NCI-H2171 treated with DMSO at 0.1 percent for 48 hours (cell line): ENCODE data around the gene CDKL4.
A peak's percentile ranks its signal among the peaks of the same experiment; 100 is the strongest.
"Not testable (repeated sequence)": the region's sequence is repeated elsewhere in the genome, so short reads cannot be mapped to it uniquely, and the experiment has no call there.

Source experiments
- DNase-seq: peaks from one replicate; lab custom pipeline; 2025; lab: John Stamatoyannopoulos, UW

The CDKL4 gene

DNA sequence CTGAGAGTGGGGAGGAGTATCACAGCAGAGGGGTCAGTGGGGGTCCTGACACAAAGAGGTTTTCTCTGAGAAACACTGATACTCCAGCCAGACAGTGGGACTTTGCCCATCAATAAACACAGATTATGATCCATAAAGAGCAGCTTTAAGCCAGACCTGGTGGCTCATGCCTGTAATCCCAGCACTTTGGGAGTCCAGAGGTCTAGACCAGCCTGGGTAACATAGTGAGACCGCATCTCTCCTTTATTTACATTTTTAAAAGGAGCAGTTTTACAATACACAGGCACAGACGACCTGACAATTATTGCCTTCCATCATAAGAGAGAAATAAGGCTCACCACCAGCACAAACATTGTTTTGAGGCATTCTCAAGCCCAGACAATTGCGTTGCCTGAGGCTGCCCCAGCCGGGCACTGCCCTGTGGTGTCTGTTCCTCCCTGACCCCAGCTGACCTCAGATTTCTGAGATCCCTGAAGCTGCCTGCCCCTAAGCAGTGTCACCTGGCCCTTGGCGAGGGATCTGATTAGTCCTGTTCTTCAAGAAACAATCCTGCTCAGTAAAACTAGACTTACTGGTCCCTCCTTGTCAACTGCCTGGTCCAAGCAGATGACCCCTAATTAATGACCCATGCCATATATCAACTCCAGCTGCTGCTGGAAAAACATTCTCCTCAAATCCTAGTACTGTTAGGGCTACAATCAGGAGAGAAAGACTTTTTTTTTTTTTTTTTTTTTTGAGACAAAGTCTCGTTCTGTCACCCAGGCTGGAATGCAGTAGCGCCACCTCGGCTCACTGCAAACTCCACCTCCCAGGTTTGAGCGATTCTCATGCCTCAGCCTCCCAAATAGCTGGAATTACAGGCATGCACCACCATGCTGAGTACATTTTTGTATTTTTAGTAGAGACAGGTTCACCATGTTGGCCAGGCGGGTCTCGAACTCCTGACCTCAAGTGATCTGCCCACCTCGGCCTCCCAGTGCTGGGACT is 63.5 kb downstream of the CDKL4 start:
- no peak for DNase-seq

DNA sequence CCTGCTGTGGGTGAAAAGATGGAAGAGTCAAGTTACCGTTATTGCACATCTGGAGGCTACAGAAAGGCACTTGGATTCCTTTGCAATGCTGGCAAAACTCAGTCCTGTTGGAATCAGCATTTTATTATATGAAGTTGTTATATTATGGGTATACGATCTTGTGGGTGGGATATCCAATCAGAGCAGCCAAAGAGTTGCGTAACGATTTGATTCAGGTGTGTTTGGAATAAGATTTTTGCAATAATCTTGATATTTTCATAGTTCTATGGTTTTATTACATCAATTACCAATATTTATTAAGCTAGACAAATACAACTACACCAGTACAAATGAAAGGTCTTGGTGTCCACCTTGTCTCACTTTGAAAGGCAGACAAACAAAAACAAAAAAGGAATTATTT is 65.0 kb downstream of the CDKL4 start:
- no peak for DNase-seq

DNA sequence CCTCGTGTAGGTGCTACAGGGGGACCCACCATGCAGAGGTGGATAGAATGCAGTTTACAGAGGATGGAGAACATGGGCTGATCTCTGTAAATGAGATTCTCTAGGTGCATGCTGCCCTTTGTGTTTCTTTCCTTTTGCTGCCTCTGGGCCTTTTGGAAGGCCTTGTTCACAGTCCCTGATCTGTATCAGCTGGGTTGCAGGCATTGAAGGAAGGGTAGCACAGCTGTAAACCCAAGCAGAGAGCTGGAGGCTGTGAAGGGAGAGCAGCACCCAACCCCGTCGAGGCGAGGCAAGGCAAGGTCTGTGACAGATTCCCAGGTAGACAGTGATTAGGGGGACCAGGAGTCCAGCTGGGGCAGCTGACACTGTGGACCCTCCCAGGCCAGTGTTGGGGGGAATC is 66.8 kb downstream of the CDKL4 start:
- DNase-seq, result no peak

DNA sequence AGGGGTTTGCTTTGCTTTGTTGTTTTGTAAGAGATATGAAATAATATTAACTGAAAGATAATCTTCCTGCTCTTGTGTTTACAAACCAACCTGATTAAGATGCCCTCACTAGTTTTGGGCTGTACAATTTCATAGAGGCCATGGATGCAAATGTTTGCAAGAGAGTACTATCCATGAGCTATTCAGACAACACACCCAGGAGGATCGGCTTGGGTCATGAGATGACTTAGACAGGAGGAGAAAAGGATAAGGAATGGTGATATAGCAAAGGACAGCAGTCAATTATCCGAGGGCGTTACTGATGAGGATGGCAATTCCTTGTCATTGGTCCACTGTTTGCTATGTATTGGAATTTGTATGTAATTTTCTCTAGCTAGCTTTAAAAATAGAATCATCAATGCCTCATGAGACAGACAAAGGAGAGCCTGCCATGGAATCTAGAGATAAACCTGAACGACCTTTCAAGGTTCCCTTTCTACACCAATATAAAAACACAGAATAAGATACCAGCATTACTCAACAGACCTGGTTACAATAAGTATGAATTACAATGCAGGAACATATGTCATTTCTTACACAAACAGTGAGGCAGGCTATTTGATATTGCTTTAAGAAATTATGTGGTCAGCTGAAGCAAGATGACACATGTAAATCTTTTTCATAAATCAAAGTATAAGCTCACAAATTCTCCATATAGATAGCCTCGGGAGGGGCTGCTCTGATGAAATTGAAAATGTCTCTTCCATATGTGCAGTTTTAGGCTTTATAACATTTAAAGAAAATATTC is 68.6 kb downstream of the CDKL4 start:
- DNase-seq, result peak; percentile 30

DNA sequence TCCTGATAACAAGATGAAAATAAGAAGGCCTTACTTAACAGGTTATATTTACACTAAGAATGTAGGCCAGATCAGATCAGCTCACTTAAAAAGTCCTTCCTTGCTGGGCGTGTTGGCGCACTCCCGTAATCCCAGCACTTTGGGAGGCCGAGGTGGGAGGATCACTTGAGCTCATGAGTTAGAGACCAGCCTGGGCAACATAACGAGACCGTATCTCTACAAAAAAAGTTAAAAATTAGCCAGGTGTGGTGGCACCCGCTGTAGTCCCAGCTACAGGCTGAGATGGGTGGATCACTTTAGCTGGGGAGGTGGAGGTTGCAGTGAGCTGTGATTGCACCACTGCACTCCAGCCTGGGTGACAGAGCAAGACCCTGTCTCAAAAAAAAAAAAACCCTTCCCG is 69.7 kb downstream of the CDKL4 start:
- DNase-seq, result no peak

DNA sequence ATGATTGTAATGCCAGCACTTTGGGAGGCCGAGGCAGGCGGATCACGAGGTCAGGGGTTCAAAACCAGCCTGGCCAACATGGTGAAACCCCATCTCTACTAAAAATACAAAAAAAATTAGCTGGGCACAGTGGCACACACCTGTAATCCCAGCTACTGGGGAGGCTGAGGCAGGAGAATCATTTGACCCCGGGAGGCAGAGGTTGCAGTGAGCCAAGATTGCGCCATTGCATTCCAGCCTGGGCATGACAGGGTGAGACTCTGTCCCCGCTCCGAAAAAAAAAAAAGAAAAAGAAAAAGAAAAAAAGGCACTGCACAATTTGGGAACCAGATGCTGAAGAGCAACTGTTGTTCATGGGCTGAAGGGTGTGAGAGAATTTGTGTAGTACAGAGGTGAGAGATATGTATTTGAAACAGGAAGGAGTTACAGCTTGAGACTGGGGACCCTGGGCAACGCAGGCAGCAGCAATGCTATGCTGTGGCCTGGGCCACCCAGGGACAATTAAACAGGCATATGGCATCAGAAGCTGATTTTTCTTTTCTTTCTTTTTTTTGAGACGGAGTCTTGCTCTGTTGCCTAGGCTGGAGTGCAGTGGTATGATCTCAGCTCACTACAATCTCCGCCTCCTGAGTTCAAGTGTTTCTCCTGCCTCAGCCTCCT is 71.6 kb downstream of the CDKL4 start:
- not testable (repeated sequence) for DNase-seq

DNA sequence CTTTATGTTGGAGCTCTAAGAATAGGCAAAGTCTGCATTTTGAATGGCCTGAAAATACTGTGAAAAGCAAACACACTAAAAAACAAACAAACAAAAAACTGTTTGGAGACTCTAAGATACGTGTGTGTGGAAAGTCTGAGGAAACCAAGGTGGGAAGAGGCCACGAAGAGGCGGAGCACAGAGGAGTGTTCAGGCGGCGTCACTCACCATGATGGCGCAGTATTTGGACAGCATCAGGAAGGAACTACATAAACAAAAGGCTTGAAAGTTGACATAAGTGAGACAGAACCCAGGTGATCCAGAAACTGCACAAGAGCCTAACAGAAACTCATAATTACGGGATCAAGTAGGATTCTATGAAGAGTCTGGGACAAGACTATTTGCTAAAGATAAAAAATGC is 72.1 kb downstream of the CDKL4 start:
- DNase-seq, result no peak

DNA sequence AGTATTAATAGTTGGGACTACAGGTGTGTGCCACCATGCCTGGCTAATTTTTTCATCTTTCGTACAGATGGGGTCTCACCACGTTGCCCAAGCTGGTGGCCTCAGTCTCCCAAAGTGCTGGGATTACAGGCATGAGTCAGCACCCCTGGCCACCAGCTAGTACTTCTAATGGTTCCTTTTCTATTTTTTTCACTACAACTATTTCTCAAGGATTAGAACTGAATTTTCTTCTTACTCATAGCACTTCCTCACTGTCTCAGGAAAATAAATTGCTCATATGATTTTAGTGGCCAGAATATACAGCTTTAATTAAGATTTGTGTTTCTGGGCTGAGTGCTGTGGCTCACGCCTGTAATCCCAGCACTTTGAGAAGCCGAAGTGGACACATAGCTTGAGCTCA is 79.7 kb downstream of the CDKL4 start:
- no peak for DNase-seq

DNA sequence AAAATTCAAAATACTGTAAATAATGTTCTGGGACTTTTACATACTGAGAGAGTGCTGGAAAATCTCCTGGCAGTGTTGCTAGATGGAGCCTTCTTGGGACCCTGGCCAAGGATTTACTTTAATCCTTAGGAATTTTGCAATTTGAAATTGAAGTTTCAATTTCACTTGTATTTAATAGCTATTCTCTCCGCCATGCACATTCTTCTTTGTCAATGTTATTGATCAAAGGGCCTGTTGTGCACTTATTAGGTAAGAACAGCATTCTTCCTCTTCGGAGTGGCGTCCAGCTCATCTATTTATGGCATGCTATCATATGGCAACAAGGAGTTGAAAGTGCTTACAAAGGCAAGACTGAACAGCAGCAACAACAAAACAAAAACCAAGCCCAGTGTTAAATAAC is 82.8 kb downstream of the CDKL4 start:
- DNase-seq, result no peak

DNA sequence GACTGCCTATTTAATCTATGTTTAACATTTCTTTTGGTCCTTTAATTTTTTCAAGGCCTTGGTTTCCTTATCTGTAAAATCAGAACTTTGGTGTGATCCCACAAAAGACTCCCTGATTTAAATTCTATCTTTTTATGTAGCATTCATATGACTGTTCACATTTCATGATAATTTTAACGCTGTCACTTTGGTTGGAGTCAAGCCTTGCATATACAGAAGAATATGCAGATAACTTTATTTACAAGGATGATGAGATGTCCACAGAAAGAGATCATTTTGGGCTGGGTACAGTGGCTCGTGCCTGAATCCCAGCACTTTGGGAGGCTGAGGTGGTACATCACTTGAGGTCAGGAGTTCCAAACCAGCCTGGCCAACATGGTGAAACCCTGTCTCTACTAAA is 84.5 kb downstream of the CDKL4 start:
- no peak for DNase-seq

DNA sequence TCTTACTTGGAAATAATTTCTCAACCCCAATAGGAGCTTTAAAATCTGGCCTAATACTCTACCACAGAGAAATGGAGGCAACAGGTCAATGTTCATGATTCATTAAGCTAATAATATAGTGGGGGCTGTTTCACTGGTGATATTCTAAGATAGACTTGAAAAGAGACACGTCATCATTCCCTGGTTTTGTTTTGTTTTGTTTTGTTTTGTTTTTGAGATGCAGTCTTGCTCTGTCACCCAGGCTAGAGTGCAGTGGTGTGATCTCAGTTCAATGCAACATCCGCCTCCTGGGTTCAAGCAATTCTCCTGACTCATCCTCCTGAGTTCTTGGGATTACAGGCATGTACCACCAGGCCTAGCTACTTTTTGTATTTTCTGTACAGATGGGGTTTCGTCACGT is 85.4 kb downstream of the CDKL4 start:
- no peak for DNase-seq

DNA sequence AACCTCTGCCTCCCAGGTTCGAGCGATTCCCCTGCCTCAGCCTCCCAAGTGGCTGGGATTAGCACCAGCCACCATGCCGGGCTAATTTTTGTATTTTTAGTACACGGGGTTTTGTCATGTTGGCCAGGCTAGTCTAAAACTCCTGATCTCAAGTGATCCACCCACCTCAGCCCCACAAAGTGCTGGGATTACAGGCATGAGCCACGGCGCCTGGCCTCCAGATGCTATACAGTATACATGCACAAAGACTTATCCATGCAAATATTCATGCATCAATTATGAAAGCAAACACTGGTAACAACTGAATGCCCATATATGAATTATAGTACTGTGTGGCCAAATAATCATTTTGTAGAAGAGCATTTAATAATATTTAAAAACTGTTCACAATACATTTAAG is 86.9 kb downstream of the CDKL4 start:
- DNase-seq, result no peak

DNA sequence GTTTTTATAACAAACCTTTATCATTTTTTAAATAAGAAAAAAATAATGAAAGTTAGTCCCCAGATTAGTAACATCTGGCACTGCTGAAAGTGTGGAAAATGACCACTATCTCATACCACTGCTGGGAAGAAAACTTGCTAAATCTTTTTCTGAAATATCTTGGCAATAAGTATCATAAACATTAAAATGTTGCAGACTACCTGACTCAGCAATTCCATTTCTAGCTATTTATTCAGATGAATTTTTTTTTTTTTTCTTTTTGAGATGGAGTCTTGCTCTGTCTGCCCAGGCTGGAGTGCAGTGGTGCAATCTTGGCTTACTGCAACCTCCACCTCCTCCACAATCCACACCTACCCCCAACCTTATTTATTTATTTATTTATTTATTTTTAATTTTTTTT is 87.7 kb downstream of the CDKL4 start:
- DNase-seq, result no peak

DNA sequence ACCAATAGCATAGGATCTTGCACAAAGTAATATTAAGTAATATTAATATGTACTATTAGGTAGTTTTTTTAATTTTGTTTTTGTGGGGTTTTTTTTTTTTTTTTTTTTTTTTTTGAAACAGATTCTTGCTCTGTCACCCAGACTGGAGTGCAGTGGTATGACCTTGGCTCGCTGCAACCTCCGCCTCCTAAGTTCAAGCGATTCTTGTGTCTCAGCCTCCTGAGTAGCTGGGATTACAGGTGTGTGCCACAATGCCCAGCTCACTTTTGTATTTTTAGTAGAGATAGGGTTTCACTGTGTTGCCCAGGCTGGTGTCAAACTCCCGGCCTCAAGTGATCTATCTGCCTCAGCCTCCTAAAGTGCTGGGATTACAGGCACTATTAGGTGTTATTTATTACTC is 88.2 kb downstream of the CDKL4 start:
- not testable (repeated sequence) for DNase-seq

DNA sequence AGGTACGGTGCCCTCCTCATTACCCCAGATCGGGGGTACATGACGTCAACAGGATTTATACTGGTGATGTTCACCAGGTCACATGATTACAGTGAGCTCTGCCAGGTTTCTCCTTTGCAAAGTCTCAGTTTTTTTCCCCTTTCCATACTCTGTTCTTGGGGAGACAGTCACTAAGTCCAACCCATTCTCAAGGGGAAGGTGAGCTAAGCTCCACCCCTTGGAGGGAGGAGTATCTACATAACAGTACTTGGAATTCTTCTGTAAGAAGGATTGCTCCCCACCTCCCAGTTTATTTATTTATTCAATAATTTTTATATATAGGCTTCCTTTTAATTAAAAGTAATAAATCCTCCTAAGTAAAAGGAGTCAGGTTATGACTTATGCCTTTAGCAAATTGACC is 88.8 kb downstream of the CDKL4 start:
- no peak for DNase-seq

DNA sequence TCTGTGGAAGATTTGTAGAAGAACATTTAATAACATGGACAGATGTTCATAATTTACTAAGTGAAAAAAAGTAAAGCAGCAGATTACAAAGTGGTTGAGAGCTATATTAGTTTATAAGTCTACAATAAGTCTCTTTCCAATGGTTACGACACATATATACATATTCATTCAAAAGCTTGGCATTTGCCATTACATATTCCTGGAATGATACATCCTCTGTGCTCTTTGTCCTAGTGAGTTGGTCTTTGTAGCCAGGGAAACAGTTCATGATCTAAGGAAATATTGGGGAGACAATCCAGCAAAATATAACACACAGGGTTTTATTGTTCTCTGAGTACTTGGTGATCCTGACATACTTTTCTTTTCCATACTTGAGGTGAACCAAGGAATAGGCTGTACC is 90.5 kb downstream of the CDKL4 start:
- DNase-seq, result no peak

DNA sequence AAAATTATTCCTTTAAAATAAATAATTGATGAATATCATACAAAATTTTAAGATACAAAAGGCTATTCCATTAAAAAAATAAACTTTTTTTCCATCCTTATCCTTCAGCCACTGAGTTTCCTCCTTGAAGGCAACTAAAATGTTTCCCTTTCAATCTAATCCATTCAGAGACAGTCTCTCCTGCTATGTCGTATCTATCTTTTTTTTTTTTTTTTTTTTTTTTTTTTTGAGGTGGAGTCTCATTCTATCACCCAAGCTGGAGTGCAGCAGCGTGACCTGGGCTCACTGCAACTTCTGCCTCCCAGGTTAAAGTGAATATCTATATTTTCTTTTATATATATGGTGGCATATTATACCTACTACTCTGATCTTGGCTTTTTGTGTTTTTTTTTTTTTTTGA is 91.3 kb downstream of the CDKL4 start:
- DNase-seq, result no peak

DNA sequence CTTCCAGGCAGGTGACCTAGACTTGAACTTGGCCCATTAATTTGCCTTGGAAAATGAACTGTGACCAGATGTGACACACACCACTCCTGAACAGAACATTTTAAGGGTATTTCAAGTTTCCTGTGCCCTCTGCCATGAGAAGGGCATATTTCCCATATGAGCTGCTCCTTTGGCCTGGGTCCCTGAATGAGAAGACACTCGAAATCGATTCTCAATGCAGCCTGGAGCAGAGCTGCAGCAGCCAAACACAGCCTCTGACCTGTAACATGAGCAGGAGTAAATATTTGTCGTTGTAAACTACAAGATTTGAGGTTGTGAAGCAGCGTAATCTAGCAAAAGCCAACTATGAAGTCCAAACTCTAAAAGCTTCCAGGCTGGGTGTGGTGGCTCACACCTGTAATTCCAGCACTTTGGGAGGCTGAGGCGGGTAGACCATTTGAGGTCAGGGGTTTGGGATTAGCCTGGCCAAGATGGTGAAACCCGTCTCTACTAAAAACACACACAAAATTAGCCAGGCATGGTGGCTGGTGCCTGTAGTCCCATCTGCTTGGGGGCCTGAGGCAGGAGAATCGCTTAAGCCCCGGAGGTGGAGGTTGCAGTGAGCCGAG is 92.8 kb downstream of the CDKL4 start:
- DNase-seq, result no peak

DNA sequence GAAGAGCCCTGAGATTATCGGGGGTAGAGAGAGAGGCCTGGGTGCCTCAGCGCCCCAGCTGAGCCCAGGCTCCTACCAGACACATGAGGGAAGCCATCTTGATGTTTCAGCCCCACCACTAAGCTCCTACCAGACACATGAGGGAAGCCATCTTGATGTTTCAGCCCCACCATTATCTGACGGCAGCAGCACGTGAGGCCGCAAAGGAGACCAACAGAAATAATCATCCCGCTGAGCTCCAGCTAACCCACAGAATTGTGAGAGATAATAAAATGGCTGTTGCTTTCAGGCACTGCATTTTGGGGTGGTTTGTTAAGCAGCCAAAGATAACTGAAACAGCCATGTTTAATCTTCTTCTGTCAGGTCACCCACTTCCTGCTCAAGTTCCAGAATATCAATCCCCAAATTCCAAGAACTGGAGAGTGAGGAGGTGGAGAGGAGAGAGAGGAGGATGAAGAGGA is 93.6 kb downstream of the CDKL4 start:
- DNase-seq, result no peak

DNA sequence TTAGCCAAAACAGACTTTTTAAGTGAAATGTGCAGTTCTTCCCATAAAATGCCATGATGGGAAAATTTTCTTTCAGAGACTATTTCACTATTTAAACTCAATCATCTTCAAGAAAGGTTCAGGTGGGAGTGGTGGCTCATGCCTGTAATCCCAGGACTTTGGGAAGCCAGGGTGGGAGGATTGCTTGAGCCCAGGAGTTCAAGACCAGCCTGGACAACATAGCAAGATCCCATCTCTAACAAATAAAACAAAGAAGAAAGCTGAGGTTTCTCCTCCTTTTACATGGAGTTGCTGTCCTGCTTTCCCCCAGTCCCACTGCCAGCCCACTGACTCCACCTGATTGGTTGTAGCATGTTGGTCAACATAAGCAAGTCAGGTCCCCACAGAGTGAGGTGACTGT is 97.1 kb downstream of the CDKL4 start:
- no peak for DNase-seq

DNA sequence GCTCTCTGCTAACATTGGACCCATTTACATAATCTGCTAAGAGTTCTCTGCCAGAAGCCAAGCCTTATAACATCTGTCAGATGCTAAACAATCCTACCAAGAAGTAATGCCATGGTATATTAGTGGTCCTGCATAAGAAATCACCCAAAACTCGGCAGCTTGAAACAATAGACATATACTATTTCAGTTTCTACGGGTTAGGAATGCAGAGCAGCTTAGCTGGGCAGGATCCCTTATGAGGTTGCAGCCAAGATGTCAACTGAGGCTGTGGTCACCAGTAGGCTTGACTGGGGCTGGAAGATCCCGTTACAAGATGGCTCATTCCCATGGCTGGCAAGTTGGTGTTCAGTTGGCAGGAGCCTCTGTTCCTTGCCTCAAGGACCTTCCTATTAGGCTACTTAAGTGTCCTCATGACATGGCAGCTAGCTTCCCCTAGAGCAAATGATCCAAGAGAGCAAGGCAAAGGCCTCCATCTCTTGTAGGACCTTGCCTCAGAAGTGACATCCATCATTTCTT is 97.8 kb downstream of the CDKL4 start:
- DNase-seq, result no peak

DNA sequence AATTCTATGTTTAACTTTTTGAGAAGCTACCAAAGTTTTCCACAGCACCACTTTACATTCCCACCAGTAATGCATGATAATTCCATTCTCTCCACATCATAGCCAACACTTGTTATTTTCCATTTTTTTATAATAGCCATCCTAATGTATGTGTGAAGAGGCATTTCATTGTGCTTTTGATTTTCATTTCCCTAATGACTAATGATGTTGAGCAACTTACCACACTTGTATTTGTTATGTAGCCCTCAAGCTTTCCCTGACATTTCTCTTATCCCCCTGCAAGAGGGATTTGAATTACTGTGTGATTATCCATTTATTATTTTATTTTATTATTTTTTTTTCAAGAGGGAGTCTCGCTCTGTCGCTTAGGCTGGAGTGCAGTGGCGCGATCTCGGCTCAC is 99.4 kb downstream of the CDKL4 start:
- DNase-seq, result no peak
